ENCODE data around the gene POU2F1.

GRCh38 chr1:167233373-167233772 is 12.7 kb downstream of the POU2F1 start:
- TF ChIP-seq EZH2 (IDR thresholded peaks at IDR 0.05) (no peak), POLR2AphosphoS5 (IDR thresholded peaks at IDR 0.05; ENCODE audit: borderline replicate concordance, low read depth, low read length) (no peak)

All from SK-N-MC (cell line).